ENCODE data around the gene PALS1. TPM values are rescaled to one million over a fixed set of nuclear protein-coding genes. Genes with fewer than 3 reads are reported as not detected.

PALS1 gene
- total and polyA plus RNA-seq, 2 donors (not counting 3 experiments of a cell fraction or from before 2014, with no cell fraction given), result 5.2 to 22.0 TPM

- Histone ChIP-seq H3K36me3 (ENCODE audit: control insufficient read depth in 2 of 2, extremely low read depth in 1 of 2, insufficient read depth in 2 of 2, low read length in 2 of 2) (no peaks in the 10 kb centered on the region), H3K9me1 (replicated peaks; ENCODE audit: control insufficient read depth, extremely low read depth, insufficient read depth, low read length) (no peaks in the 10 kb centered on the region), H3K4me1 (ENCODE audit: control insufficient read depth, extremely low read depth, insufficient read depth, low read length) (peaks cover 14% of the 10 kb centered on the region), H3K27ac (ENCODE audit: insufficient read depth, low read depth, low read length) (no peak overlapping the region), H2AFZ (ENCODE audit: low read depth, low read length) (no peak overlapping the region), H3K9ac (replicated peaks; ENCODE audit: extremely low read depth, insufficient read depth, low read length) (no peak overlapping the region), H4K20me1 (replicated peaks; ENCODE audit: control insufficient read depth, extremely low read depth, insufficient read depth, low read length) (no peaks in the 10 kb centered on the region), H3K4me2 (ENCODE audit: insufficient read depth, low read length) (peak overlapping the region; percentile 2), H3K4me3 (replicated peaks in 1 of 3; ENCODE audit: insufficient read depth in 1 of 3, low read depth in 1 of 3, low read length in 3 of 3) (no peak overlapping the region), H3K79me2 (ENCODE audit: control insufficient read depth, insufficient read depth, low read length) (peaks cover 42% of the 10 kb centered on the region), H3K9me3 (replicated peaks; ENCODE audit: control insufficient read depth, insufficient read depth, low read length) (no peaks in the 10 kb centered on the region), H3K27me3 (ENCODE audit: control insufficient read depth in 2 of 2, insufficient read depth in 2 of 2, low read length in 2 of 2) (no peaks in the 10 kb centered on the region)
- ChIA-PET POLR2A (no interaction called here), CTCF (interaction anchor here (1.5 kb wide), 1 partner anchor 12 kb away, joined by 4 read pairs; no protein-coding TSS in a partner anchor)
- intact Hi-C loops (cut with micrococcal nuclease) (no loop called here), dilution Hi-C loops (cut with MboI; ENCODE audit: extremely low pct_ligation_motif_present, low sequenced_read_pairs) (no loop called here)
- BruUV-seq (replicated peaks), result no TSS peak
- TF ChIP-seq MAX (IDR thresholded peaks at IDR 0.05; ENCODE audit: insufficient read depth, insufficient read length) (no peak), FOS (IDR thresholded peaks at IDR 0.05; ENCODE audit: borderline replicate concordance, insufficient read depth, low read length) (peak; percentile 7)
- peak; percentile 80 for DNase-seq (ENCODE audit: low read depth, low spot score)
- FAIRE-seq, result peak; percentile 61
These were observed 22.4 kb downstream of the PALS1 start for GRCh38 chr14:67263499-67264149.

- no peaks in the 10 kb centered on the region for H3K27me3 ChIP-seq (ENCODE audit: control insufficient read depth in 2 of 2, insufficient read depth in 2 of 2, low read length in 2 of 2)
- no peak overlapping the region for H3K27ac ChIP-seq (ENCODE audit: insufficient read depth, low read depth, low read length)
- BruUV-seq (replicated peaks), result no TSS peak
- no peaks in the 10 kb centered on the region for H3K36me3 ChIP-seq (ENCODE audit: control insufficient read depth in 2 of 2, extremely low read depth in 1 of 2, insufficient read depth in 2 of 2, low read length in 2 of 2)
- no peak overlapping the region for H3K9ac ChIP-seq (replicated peaks; ENCODE audit: extremely low read depth, insufficient read depth, low read length)
- no peaks in the 10 kb centered on the region for H3K9me3 ChIP-seq (replicated peaks; ENCODE audit: control insufficient read depth, insufficient read depth, low read length)
- no peak overlapping the region for H3K4me3 ChIP-seq (replicated peaks in 1 of 3; ENCODE audit: insufficient read depth in 1 of 3, low read depth in 1 of 3, low read length in 3 of 3)
- FAIRE-seq, result no peak
- ChIA-PET POLR2A (no interaction called here), CTCF (interaction anchor here (1.4 kb wide), 1 partner anchor 20 kb away, joined by 7 read pairs; no protein-coding TSS in a partner anchor)
- intact Hi-C loops (cut with micrococcal nuclease), result no loop called here
- no peaks in the 10 kb centered on the region for H3K9me1 ChIP-seq (replicated peaks; ENCODE audit: control insufficient read depth, extremely low read depth, insufficient read depth, low read length)
- no peak for TF ChIP-seq MAX (IDR thresholded peaks at IDR 0.05; ENCODE audit: insufficient read depth, insufficient read length)
- no peak for TF ChIP-seq GATA2 (IDR thresholded peaks at IDR 0.05; ENCODE audit: insufficient read depth, insufficient read length, low read depth, low read length)
- no peak for TF ChIP-seq POLR2A (IDR thresholded peaks at IDR 0.05; ENCODE audit: low read depth, low read length)
- no peak for TF ChIP-seq CTCF (IDR thresholded peaks at IDR 0.05; ENCODE audit: extremely low read depth in 1 of 2, insufficient read depth in 1 of 2, low read depth in 1 of 2, low read length in 2 of 2)
- TF ChIP-seq POLR2AphosphoS5 (IDR thresholded peaks at IDR 0.05; ENCODE audit: insufficient read depth, low read depth, low read length), result no peak
- no peak for TF ChIP-seq MYC (IDR thresholded peaks at IDR 0.05; ENCODE audit: low read depth, low read length)
- TF ChIP-seq JUN (IDR thresholded peaks at IDR 0.05; ENCODE audit: borderline replicate concordance, insufficient read depth, insufficient read length, low read depth), result no peak
- no peak for TF ChIP-seq FOS (IDR thresholded peaks at IDR 0.05; ENCODE audit: borderline replicate concordance, insufficient read depth, low read length)
- TF ChIP-seq EZH2 (IDR thresholded peaks at IDR 0.05; ENCODE audit: borderline replicate concordance, low read depth, low read length, severe bottlenecking), result no peak
- DNase-seq (ENCODE audit: low read depth, low spot score), result no peak
- peaks cover 17% of the 10 kb centered on the region for H3K4me1 ChIP-seq (ENCODE audit: control insufficient read depth, extremely low read depth, insufficient read depth, low read length)
- H3K79me2 ChIP-seq (ENCODE audit: control insufficient read depth, insufficient read depth, low read length), result peaks cover 45% of the 10 kb centered on the region
- dilution Hi-C loops (cut with MboI; ENCODE audit: extremely low pct_ligation_motif_present, low sequenced_read_pairs), result no loop called here
- H3K4me2 ChIP-seq (ENCODE audit: insufficient read depth, low read length), result no peak overlapping the region
- H4K20me1 ChIP-seq (replicated peaks; ENCODE audit: control insufficient read depth, extremely low read depth, insufficient read depth, low read length), result no peaks in the 10 kb centered on the region
- no peak overlapping the region for H2AFZ ChIP-seq (ENCODE audit: low read depth, low read length)
These were observed 23.9 kb downstream of the PALS1 start for GRCh38 chr14:67265131-67265530.
